GM12864 (cell line): Measurements from ENCODE around the gene APCDD1L.
"Not testable (repeated sequence)": the region's sequence is repeated elsewhere in the genome, so short reads cannot be mapped to it uniquely, and the experiment has no call there.

Experiments
- DNase-seq: peaks from one replicate; pipeline ENCODE4 v3.0.0-alpha.2; 2011; ENCODE audit warnings: low read depth
- H3K4me3 ChIP-seq: 2 replicates; pipeline ENCODE4 v1.5.1; 2011; ENCODE audit warnings: mild to moderate bottlenecking, low read depth, low read length, control low read depth
- CTCF ChIP-seq: IDR thresholded peaks from 2 replicates; pipeline ENCODE4 v1.5.1; 2011; ENCODE audit warnings: low read depth, mild to moderate bottlenecking, moderate library complexity, low read length, control low read depth, inconsistent platforms; ENCODE audit errors: missing control alignments

Gene APCDD1L

GRCh38 chr20:58544286-58544685 lies 29.1 kb upstream of the APCDD1L start:
- no peak for TF ChIP-seq CTCF
- DNase-seq: no peak
- H3K4me3 ChIP-seq: no peak overlapping the region

- DNase-seq: no peak
- TF ChIP-seq CTCF: no peak
- H3K4me3 ChIP-seq: no peak overlapping the region
These were observed 28.1 kb upstream of the APCDD1L start for GRCh38 chr20:58543274-58543673.

GRCh38 chr20:58542411-58543095 lies 27.4 kb upstream of the APCDD1L start:
- no peak for TF ChIP-seq CTCF
- no peak for DNase-seq
- H3K4me3 ChIP-seq: no peak overlapping the region

- H3K4me3 ChIP-seq, DNase-seq: not testable (repeated sequence)
These were observed 26.8 kb upstream of the APCDD1L start for GRCh38 chr20:58542034-58542410.

GRCh38 chr20:58538752-58539151 lies 23.6 kb upstream of the APCDD1L start:
- TF ChIP-seq CTCF: no peak
- H3K4me3 ChIP-seq: no peak overlapping the region
- no peak for DNase-seq

- TF ChIP-seq CTCF: no peak
- no peak for DNase-seq
- H3K4me3 ChIP-seq: no peak overlapping the region
These were observed 22.6 kb upstream of the APCDD1L start for GRCh38 chr20:58537831-58538230.

- no peak for TF ChIP-seq CTCF
- no peak overlapping the region for H3K4me3 ChIP-seq
- no peak for DNase-seq
These were observed 21.1 kb upstream of the APCDD1L start for GRCh38 chr20:58536289-58536688.

GRCh38 chr20:58531657-58532056 lies 16.5 kb upstream of the APCDD1L start:
- H3K4me3 ChIP-seq: no peak overlapping the region
- no peak for DNase-seq
- TF ChIP-seq CTCF: no peak
